Left lung (tissue), 10 donors: Measurements from ENCODE around the gene ZFP1. TPM values are rescaled to one million over a fixed set of nuclear protein-coding genes. Genes with fewer than 3 reads are reported as not detected.
A peak's percentile ranks its signal among the peaks of the same experiment; 100 is the strongest.
"Not testable (repeated sequence)": the region's sequence is repeated elsewhere in the genome, so short reads cannot be mapped to it uniquely, and the experiment has no call there.

Experiments used
- ATAC-seq: fragments of 200-7000 bp; cut with Tn5 transposase; one replicate; pipeline ENCODE4 v1.9.1; 2020; ENCODE audit warnings: moderate library complexity
- DNase-seq, 4 donors: peaks; one replicate each; pipeline ENCODE4 v3.0.0-alpha.2; 2013 to 2020
- H3K27ac ChIP-seq, 2 donors: fragments of 200-600 bp; sonication (generic) in 1 of 2; one replicate each; pipeline versions ENCODE4 v1.5.0 to v1.8.0; 2020 to 2021
- H3K27me3 ChIP-seq, 2 donors: fragments of 200-600 bp; sonication (generic) in 1 of 2; one replicate each; pipeline versions ENCODE4 v1.5.0 to v1.8.0; 2020 to 2021
- H3K36me3 ChIP-seq, 2 donors: fragments of 200-600 bp; sonication (generic) in 1 of 2; one replicate each; pipeline versions ENCODE4 v1.5.0 to v1.8.0; 2020 to 2021
- H3K4me1 ChIP-seq, 2 donors: fragments of 200-600 bp; one replicate each; pipeline ENCODE4 v1.8.0; 2021
- H3K4me3 ChIP-seq, 2 donors: fragments of 200-600 bp; sonication (generic) in 1 of 2; one replicate each; pipeline versions ENCODE4 v1.5.0 to v1.8.0; 2020 to 2021; ENCODE audit warnings: mild to moderate bottlenecking in 1 of 2
- H3K9me3 ChIP-seq, 2 donors: fragments of 200-600 bp; sonication (generic) in 1 of 2; one replicate each; pipeline versions ENCODE4 v1.5.0 to v1.8.0; 2020 to 2021
- intact Hi-C, 2 donors: fragments of 100-400 bp; cut with DNase I; formaldehyde crosslinking; loops; one replicate each; pipeline versions ENCODE4 v1.11.2 to v1.14.2; 2022
- polyA plus RNA-seq, 6 donors: library from polyadenylated mRNA; unstranded; fragments of 120-200 nt; gene quantifications; one replicate each; pipeline ENCODE4 v1.2.1, GENCODE V29; 2013; ENCODE audit not compliant: insufficient read length in 6 of 6
- total RNA-seq, 2 donors: library from RNA; stranded (reverse); fragmentation: NEBNext Ultra II Directional; extraction: Animal tissue kit (Norgen Biotek cat#: 25700); gene quantifications; one replicate each; pipeline ENCODE4 v1.2.1, GENCODE V29; 2021
- TF ChIP-seq, protein P1 (sequence below), 2 donors: fragments of 200-600 bp; sonication (generic) in 1 of 2; IDR thresholded peaks; one replicate each; pipeline versions ENCODE4 v1.5.0 to v1.8.0; 2021; ENCODE audit warnings: antibody characterized with exemption in 2 of 2
- donor health status: DM: no; HTN: yes; CAD: no.
- donor health status: DM: no; HTN: no; CAD: no.

The ZFP1 gene
- total and polyA plus RNA-seq, 8 donors, result 8.4 to 25.5 (median 22.4) TPM

DNA sequence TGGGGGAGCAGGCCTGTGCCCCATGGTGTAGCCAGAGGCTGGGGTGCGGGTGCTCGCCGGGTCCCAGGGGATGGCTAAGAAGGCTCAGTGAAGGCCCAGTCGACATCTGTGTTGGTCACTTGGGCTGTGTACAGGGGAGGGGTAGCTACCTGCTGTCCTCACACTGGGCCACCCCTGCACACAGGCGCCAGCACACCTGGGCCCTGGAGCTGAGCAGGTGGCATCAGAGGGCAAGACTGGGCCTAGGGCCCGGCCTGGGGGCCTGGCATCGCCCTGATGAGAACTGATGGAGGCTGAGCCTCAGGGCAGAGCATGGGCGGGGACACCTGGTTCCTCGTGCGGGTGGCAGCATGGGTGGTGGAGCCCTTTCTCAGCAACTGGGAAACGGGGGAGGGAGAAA is 59.5 kb downstream of the ZFP1 start:
- ATAC-seq, result no peak
- Histone ChIP-seq H3K27me3 (no peaks in the 10 kb centered on the region), H3K9me3 (no peaks in the 10 kb centered on the region), H3K36me3 (no peaks in the 10 kb centered on the region), H3K27ac (no peak overlapping the region), H3K4me1 (no peaks in the 10 kb centered on the region), H3K4me3 (no peak overlapping the region)
- intact Hi-C loops, result loop anchor here in 1 of 2 donors (2.0 kb wide), 1 partner anchor 17 kb away; no protein-coding TSS in a partner anchor
- peak in 1 of 4 donors; percentile 65 for DNase-seq
- TF ChIP-seq, protein P1, sequence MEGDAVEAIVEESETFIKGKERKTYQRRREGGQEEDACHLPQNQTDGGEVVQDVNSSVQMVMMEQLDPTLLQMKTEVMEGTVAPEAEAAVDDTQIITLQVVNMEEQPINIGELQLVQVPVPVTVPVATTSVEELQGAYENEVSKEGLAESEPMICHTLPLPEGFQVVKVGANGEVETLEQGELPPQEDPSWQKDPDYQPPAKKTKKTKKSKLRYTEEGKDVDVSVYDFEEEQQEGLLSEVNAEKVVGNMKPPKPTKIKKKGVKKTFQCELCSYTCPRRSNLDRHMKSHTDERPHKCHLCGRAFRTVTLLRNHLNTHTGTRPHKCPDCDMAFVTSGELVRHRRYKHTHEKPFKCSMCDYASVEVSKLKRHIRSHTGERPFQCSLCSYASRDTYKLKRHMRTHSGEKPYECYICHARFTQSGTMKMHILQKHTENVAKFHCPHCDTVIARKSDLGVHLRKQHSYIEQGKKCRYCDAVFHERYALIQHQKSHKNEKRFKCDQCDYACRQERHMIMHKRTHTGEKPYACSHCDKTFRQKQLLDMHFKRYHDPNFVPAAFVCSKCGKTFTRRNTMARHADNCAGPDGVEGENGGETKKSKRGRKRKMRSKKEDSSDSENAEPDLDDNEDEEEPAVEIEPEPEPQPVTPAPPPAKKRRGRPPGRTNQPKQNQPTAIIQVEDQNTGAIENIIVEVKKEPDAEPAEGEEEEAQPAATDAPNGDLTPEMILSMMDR (IDR thresholded peaks at IDR 0.05), result no peak

DNA sequence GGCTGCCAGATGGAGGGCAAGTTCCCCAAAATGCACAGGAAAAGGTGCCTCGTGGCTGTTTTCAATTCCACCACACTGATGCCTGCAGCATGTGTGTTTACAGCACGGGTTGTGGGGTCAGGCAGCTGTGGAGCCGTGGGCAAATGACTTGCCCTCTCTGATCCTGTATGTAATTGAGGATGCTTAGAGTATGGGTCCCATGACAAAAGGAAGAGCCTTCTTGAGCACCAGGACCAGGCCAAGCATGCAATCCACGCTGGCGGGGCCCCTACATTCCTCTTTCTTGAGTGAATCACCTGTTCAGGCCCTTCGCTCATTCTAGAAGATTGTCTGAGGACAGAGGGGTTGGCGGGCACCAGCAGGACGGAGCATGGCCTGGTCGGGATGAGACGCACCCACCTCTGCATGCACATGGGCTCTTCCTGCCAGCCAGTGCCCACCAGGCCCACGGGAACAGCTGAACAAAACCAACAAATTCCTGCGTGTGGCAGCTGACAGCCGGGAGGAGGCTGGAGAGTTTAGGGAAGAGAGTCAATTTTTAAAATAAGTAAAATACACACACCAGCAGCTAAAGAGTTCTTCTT is 60.0 kb downstream of the ZFP1 start:
- intact Hi-C loops, result no loop called here
- H3K4me1 ChIP-seq, result no peaks in the 10 kb centered on the region
- no peaks in the 10 kb centered on the region for H3K27me3 ChIP-seq
- TF ChIP-seq, protein P1 (IDR thresholded peaks at IDR 0.05), result no peak
- H3K4me3 ChIP-seq, result no peak overlapping the region
- H3K27ac ChIP-seq, result no peak overlapping the region
- H3K9me3 ChIP-seq, result no peaks in the 10 kb centered on the region
- no peaks in the 10 kb centered on the region for H3K36me3 ChIP-seq
- DNase-seq (peak in 1 of 4 donors; percentile 45), ATAC-seq (no peak)

DNA sequence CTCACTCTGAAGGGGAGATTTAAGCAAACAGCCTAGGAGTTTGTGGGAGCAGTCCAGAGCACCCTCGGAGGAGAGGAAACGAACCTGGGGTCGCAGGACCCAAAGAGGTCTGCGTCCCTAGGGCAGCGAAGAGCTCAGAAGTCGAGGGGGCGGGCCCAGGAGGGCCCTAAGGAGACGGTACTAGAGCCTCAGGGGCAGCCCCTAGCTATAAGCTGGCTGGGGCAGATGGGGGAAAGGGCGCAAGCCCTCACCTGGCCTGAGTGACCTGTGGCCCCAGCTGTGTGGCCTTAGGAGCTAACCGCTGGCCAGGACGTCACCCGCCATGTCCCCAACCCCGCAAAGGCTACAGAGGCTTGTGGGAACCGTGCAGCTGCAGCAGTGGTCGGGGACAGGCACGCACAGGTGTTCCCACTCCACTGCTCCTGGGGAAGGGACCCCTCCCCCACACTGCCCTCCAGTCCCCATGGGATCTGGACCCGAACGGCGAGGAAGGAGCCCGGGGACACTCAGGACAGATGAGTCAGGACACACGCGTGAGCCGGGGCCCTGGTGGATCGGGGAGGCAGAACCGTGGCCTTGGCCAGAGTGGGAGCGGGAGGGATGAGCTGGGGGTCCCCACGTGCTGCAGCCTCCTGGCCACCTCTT is 60.7 kb downstream of the ZFP1 start:
- peak in 1 of 4 donors; percentile 66 for DNase-seq
- H3K4me3 ChIP-seq, result no peak overlapping the region
- TF ChIP-seq, protein P1 (IDR thresholded peaks at IDR 0.05), result no peak
- intact Hi-C loops, result no loop called here
- no peaks in the 10 kb centered on the region for H3K36me3 ChIP-seq
- H3K27me3 ChIP-seq, result no peaks in the 10 kb centered on the region
- H3K4me1 ChIP-seq, result no peaks in the 10 kb centered on the region
- no peak overlapping the region for H3K27ac ChIP-seq
- H3K9me3 ChIP-seq, result no peaks in the 10 kb centered on the region
- ATAC-seq, result no peak

DNA sequence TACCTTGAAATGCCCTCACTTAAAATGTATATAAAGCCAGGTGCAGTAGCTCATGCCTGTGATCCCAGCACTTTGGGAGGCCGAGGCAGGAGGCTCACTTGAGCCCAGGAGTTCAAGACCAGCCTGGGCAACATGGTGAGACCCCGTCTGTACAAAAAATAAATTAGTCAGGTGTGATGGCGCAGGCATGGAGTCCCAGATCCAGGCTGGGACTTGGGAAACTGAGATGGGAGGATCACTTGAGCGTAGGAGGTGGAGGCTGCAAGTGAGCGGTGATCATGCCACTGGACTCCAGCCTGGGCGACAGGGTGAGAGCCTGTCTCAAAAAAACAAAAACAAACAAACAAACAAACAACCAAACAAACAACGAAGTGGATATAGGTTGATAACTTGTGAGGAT is 61.2 kb downstream of the ZFP1 start:
- H3K36me3 ChIP-seq, H3K9me3 ChIP-seq, H3K4me3 ChIP-seq, intact Hi-C loops, H3K27ac ChIP-seq, H3K4me1 ChIP-seq, ATAC-seq, H3K27me3 ChIP-seq: not testable (repeated sequence)
- peak in 1 of 4 donors; percentile 21 for DNase-seq

DNA sequence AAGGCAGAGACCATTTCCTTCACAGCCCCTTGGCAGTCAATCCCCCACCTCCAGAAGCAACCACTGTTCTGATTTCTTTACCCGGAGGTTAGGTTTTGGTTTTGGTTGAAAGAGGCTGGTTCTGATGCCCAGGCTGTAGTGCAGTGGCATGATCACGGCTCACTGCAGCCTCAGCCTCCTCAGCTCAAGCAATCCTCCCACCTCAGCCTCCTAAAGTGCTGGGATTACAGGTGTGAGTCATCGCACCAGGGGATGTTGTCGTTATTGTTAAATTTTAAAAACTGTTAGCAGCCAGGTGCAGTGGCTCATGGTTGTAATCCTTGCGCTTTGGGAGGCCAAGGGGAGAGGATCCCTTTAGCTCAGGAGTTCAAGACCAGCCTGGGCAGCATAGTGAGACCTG is 61.6 kb downstream of the ZFP1 start:
- intact Hi-C loops, result no loop called here
- H3K4me1 ChIP-seq, result no peaks in the 10 kb centered on the region

DNA sequence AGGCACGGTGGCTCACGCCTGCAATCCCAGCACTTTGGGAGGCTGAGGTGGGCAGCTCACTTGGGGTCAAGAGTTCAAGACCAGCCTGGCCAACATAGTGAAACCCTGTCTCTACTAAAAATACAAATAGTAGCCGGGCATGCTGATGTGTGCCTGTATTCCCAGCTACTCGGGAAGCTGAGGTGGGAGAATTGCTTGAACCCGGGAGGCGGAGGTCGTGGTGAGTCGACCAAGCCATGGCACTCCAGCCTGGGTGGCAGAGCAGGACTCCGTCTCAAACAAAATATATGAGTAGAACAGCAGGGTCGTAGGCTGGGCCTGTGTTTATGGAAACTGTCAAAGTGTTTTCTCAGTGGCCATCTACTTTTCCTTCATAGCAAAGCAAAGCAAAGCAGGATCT is 63.0 kb downstream of the ZFP1 start:
- H3K27ac ChIP-seq, H3K27me3 ChIP-seq, ATAC-seq, H3K9me3 ChIP-seq, H3K4me1 ChIP-seq, H3K4me3 ChIP-seq, intact Hi-C loops, H3K36me3 ChIP-seq: not testable (repeated sequence)
- DNase-seq, result peak in 1 of 4 donors; percentile 29

More for the DNA sequence above, 61.6 kb downstream of the ZFP1 start:
- H3K36me3 ChIP-seq, result no peaks in the 10 kb centered on the region
- no peaks in the 10 kb centered on the region for H3K27me3 ChIP-seq
- TF ChIP-seq, protein P1 (IDR thresholded peaks at IDR 0.05), result no peak
- DNase-seq (no peak), ATAC-seq (no peak)
- H3K9me3 ChIP-seq, result no peaks in the 10 kb centered on the region
- H3K4me3 ChIP-seq, result no peak overlapping the region
- no peak overlapping the region for H3K27ac ChIP-seq
